ENCODE measurements around the gene TASL.

- no peak for TF ChIP-seq CTCF (IDR thresholded peaks at IDR 0.05)
- no peak for TF ChIP-seq POLR2A (IDR thresholded peaks at IDR 0.05)
Observed at GRCh38 chrX:30580641-30581040, 3.1 kb upstream of the TASL start.
